Measurements from ENCODE around the gene RTN4R. TPM values are rescaled to one million over a fixed set of nuclear protein-coding genes. Genes with fewer than 3 reads are reported as not detected.

Gene RTN4R
- total RNA-seq, 1 experiment from 2014 or later, result 16.3 TPM

- no peak overlapping the region for H3K27ac ChIP-seq (ENCODE audit: low read length)
- POLR2A ChIA-PET, result no interaction called here
- in situ Hi-C loops (cut with HindIII; ENCODE audit: low pct_unique_long_range_greater_than_20kb, low sequenced_read_pairs), result no loop called here
- intact Hi-C loops (cut with micrococcal nuclease; ENCODE audit: unreplicated experiment), result no loop called here
- no peaks in the 10 kb centered on the region for H3K36me3 ChIP-seq (ENCODE audit: control insufficient read depth, insufficient read depth, low read length)
- CTCF ChIA-PET, result no interaction called here
- BruUV-seq (replicated peaks), result no TSS peak
- ATAC-seq (no peak), DNase-seq (ENCODE audit: low read depth, low spot score) (no peak)
- H3K4me3 ChIP-seq (ENCODE audit: low read depth in 2 of 2, low read length in 2 of 2), result no peak overlapping the region
- H3K4me1 ChIP-seq (ENCODE audit: control insufficient read depth, insufficient read depth, low read length), result no peaks in the 10 kb centered on the region
- no peak for TF ChIP-seq TCF7L2 (IDR thresholded peaks at IDR 0.05; ENCODE audit: low read depth, low read length)
- no peaks in the 10 kb centered on the region for H3K9me3 ChIP-seq (ENCODE audit: control insufficient read depth, insufficient read depth, low read depth, low read length)
- H3K27me3 ChIP-seq (ENCODE audit: control insufficient read depth, insufficient read depth, low read length), result no peaks in the 10 kb centered on the region
Measured at GRCh38 chr22:20272174-20272573, 4.1 kb upstream of the RTN4R start.

GRCh38 chr22:20271114-20271994, 3.2 kb upstream of the RTN4R start:
- no peaks in the 10 kb centered on the region for H3K27me3 ChIP-seq (ENCODE audit: control insufficient read depth, insufficient read depth, low read length)
- H3K36me3 ChIP-seq (ENCODE audit: control insufficient read depth, insufficient read depth, low read length), result no peaks in the 10 kb centered on the region
- in situ Hi-C loops (cut with HindIII; ENCODE audit: low pct_unique_long_range_greater_than_20kb, low sequenced_read_pairs) (no loop called here), intact Hi-C loops (cut with micrococcal nuclease; ENCODE audit: unreplicated experiment) (no loop called here)
- BruUV-seq (replicated peaks), result no TSS peak
- no peak for DNase-seq (ENCODE audit: low read depth, low spot score)
- no peak overlapping the region for H3K27ac ChIP-seq (ENCODE audit: low read length)
- TF ChIP-seq TCF7L2 (IDR thresholded peaks at IDR 0.05; ENCODE audit: low read depth, low read length), result no peak
- no peak for TF ChIP-seq POLR2AphosphoS5 (IDR thresholded peaks at IDR 0.05; ENCODE audit: low read depth, low read length)
- TF ChIP-seq SIN3A (IDR thresholded peaks at IDR 0.05; ENCODE audit: borderline replicate concordance, insufficient read depth, low read depth, low read length), result no peak
- no peak for TF ChIP-seq REST (IDR thresholded peaks at IDR 0.05; ENCODE audit: insufficient read depth in 1 of 2, low read depth in 2 of 2, low read length in 1 of 2)
- TF ChIP-seq, protein P1, sequence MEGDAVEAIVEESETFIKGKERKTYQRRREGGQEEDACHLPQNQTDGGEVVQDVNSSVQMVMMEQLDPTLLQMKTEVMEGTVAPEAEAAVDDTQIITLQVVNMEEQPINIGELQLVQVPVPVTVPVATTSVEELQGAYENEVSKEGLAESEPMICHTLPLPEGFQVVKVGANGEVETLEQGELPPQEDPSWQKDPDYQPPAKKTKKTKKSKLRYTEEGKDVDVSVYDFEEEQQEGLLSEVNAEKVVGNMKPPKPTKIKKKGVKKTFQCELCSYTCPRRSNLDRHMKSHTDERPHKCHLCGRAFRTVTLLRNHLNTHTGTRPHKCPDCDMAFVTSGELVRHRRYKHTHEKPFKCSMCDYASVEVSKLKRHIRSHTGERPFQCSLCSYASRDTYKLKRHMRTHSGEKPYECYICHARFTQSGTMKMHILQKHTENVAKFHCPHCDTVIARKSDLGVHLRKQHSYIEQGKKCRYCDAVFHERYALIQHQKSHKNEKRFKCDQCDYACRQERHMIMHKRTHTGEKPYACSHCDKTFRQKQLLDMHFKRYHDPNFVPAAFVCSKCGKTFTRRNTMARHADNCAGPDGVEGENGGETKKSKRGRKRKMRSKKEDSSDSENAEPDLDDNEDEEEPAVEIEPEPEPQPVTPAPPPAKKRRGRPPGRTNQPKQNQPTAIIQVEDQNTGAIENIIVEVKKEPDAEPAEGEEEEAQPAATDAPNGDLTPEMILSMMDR (IDR thresholded peaks at IDR 0.05), result no peak
- ChIA-PET POLR2A (no interaction called here), CTCF (interaction anchor here (0.5 kb wide), 1 partner anchor 1304 kb away, joined by 16 read pairs; no protein-coding TSS in a partner anchor)
- H3K4me1 ChIP-seq (ENCODE audit: control insufficient read depth, insufficient read depth, low read length), result no peaks in the 10 kb centered on the region
- H3K4me3 ChIP-seq (ENCODE audit: low read depth in 2 of 2, low read length in 2 of 2), result no peak overlapping the region
- ATAC-seq, result no peak
- no peaks in the 10 kb centered on the region for H3K9me3 ChIP-seq (ENCODE audit: control insufficient read depth, insufficient read depth, low read depth, low read length)

All from Panc1 (cell line).